T-helper 2 cell treated with Interferon-gamma antibody and Interleukin-4, amounts not matched to agents 5 μg/mL and 100 μg/mL, for 36 hours (primary cell): ENCODE data around the gene HES5.
A peak's percentile ranks its signal among the peaks of the same experiment; 100 is the strongest.
"Not testable (repeated sequence)": the region's sequence is repeated elsewhere in the genome, so short reads cannot be mapped to it uniquely, and the experiment has no call there.

Source experiments
- DNase-seq: peaks from one replicate; pipeline ENCODE4 v3.0.0; 2021; ENCODE audit warnings: low spot score
- H3K27ac Mint-ChIP-seq: one replicate; pipeline ENCODE4 v1.8.0; 2021; ENCODE audit warnings: mild to moderate bottlenecking, mixed read lengths
- H3K27me3 Mint-ChIP-seq: one replicate; pipeline ENCODE4 v1.8.0; 2021; ENCODE audit warnings: low read depth, mixed read lengths
- H3K36me3 Mint-ChIP-seq: one replicate; pipeline ENCODE4 v1.8.0; 2021; ENCODE audit warnings: low read depth, mixed read lengths
- H3K4me1 Mint-ChIP-seq: one replicate; pipeline ENCODE4 v1.8.0; 2021; ENCODE audit warnings: low read depth, mixed read lengths
- H3K4me3 Mint-ChIP-seq: one replicate; pipeline ENCODE4 v1.8.0; 2022; ENCODE audit warnings: mild to moderate bottlenecking, moderate library complexity, mixed read lengths
- H3K9me3 Mint-ChIP-seq: one replicate; pipeline ENCODE4 v1.8.0; 2021; ENCODE audit warnings: mixed read lengths

The HES5 gene, protein sequence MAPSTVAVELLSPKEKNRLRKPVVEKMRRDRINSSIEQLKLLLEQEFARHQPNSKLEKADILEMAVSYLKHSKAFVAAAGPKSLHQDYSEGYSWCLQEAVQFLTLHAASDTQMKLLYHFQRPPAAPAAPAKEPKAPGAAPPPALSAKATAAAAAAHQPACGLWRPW

GRCh38 chr1:2529784-2530512, at the start of gene HES5:
HES5 (minus strand) TSS chr1:2530263; CDS start chr1:2530164, 99 bp downstream.
- no peak for DNase-seq
- Mint-ChIP-seq H3K9me3 (no peaks in the 10 kb centered on the region), H3K4me1 (peaks cover 6% of the 10 kb centered on the region), H3K36me3 (peaks cover 5% of the 10 kb centered on the region), H3K4me3 (peak within 1 kb of the TSS; percentile 54), H3K27me3 (peaks cover 31% of the 10 kb centered on the region), H3K27ac (no peak within 1 kb of the TSS)

DNA sequence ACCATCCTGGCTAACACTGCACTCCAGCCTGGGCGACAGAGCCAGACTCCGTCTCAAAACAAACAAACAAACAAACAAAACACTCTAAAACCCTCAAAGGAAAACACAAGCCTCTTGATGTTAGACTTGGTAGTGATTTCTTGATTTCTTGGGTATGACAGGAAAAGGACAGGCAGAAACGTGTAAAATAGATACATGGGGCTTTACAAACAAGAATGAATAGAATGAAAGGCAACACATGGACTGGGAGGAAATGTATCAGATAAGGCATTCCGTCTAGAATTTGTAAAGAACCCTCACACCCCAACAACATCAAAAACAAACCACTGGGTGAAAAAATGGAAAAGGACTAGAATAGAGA, 48.7 kb upstream of the HES5 start:
- Mint-ChIP-seq H3K9me3 (peaks cover 6% of the 10 kb centered on the region), H3K36me3 (peaks cover 12% of the 10 kb centered on the region), H3K27ac (peak overlapping the region; percentile 95), H3K4me1 (peaks cover 43% of the 10 kb centered on the region), H3K4me3 (peak overlapping the region; percentile 57), H3K27me3 (no peaks in the 10 kb centered on the region)
- no peak for DNase-seq

DNA sequence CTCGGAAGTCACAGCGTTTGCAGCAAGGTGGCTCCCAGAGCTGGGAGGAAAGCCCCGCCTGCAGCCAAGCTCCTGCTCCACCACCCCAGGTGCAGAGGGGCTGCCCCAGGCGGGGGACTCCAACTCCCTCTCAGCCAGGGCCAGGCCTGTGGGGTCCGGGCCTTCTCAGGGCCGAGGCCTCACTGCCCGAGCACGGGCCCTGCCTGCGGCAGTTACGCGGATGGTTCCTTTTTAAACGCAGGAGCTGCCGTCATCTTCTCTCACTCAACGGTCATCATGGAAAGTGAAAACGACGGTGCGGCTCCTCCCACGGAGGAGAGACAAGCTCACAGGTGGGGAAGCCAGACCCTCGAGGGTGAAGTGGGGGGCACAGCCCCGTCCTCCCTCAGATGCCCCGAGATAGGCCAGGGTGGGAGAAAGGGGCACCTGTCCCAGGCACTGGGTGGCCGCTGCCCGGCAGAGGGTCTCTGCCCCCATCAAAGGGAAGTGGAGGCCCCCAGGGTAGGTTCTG, 47.6 kb upstream of the HES5 start:
- not testable (repeated sequence) for DNase-seq, H3K27me3 Mint-ChIP-seq
- Mint-ChIP-seq H3K36me3 (peaks cover 19% of the 10 kb centered on the region), H3K9me3 (peaks cover 17% of the 10 kb centered on the region), H3K4me1 (peaks cover 40% of the 10 kb centered on the region), H3K4me3 (peak overlapping the region; percentile 57), H3K27ac (peak overlapping the region; percentile 95)

- peak overlapping the region; percentile 62 for H3K27ac Mint-ChIP-seq
- no peak overlapping the region for H3K4me3 Mint-ChIP-seq
- H3K9me3 Mint-ChIP-seq = peaks cover 22% of the 10 kb centered on the region
These were observed 46.0 kb upstream of the HES5 start for GRCh38 chr1:2575801-2576663.

GRCh38 chr1:2574350-2574749, 44.3 kb upstream of the HES5 start:
- DNase-seq = no peak
- H3K4me1 Mint-ChIP-seq = peaks cover 21% of the 10 kb centered on the region
- H3K27me3 Mint-ChIP-seq = no peaks in the 10 kb centered on the region
- H3K36me3 Mint-ChIP-seq = peaks cover 17% of the 10 kb centered on the region
- H3K9me3 Mint-ChIP-seq = peaks cover 25% of the 10 kb centered on the region
- no peak overlapping the region for H3K27ac Mint-ChIP-seq
- no peak overlapping the region for H3K4me3 Mint-ChIP-seq

More at GRCh38 chr1:2575801-2576663, 46.0 kb upstream of the HES5 start:
- Mint-ChIP-seq H3K27me3 (no peaks in the 10 kb centered on the region), H3K4me1 (peaks cover 31% of the 10 kb centered on the region), H3K36me3 (peaks cover 16% of the 10 kb centered on the region)
- no peak for DNase-seq

GRCh38 chr1:2573250-2573920, 43.3 kb upstream of the HES5 start:
- peaks cover 14% of the 10 kb centered on the region for H3K4me1 Mint-ChIP-seq
- H3K27ac Mint-ChIP-seq = no peak overlapping the region
- no peaks in the 10 kb centered on the region for H3K27me3 Mint-ChIP-seq
- DNase-seq = no peak
- H3K36me3 Mint-ChIP-seq = peaks cover 14% of the 10 kb centered on the region
- H3K4me3 Mint-ChIP-seq = no peak overlapping the region
- H3K9me3 Mint-ChIP-seq = peaks cover 25% of the 10 kb centered on the region

GRCh38 chr1:2571348-2571747, 41.3 kb upstream of the HES5 start:
- DNase-seq = no peak
- Mint-ChIP-seq H3K36me3 (peaks cover 14% of the 10 kb centered on the region), H3K27ac (no peak overlapping the region), H3K27me3 (no peaks in the 10 kb centered on the region), H3K9me3 (peaks cover 25% of the 10 kb centered on the region), H3K4me3 (no peak overlapping the region), H3K4me1 (peaks cover 5% of the 10 kb centered on the region)

- Mint-ChIP-seq H3K27me3 (no peaks in the 10 kb centered on the region), H3K9me3 (peaks cover 25% of the 10 kb centered on the region), H3K4me3 (no peak overlapping the region), H3K27ac (no peak overlapping the region), H3K4me1 (peaks cover 5% of the 10 kb centered on the region), H3K36me3 (peaks cover 14% of the 10 kb centered on the region)
- DNase-seq = no peak
These were observed 40.3 kb upstream of the HES5 start for GRCh38 chr1:2570332-2570731.

DNA sequence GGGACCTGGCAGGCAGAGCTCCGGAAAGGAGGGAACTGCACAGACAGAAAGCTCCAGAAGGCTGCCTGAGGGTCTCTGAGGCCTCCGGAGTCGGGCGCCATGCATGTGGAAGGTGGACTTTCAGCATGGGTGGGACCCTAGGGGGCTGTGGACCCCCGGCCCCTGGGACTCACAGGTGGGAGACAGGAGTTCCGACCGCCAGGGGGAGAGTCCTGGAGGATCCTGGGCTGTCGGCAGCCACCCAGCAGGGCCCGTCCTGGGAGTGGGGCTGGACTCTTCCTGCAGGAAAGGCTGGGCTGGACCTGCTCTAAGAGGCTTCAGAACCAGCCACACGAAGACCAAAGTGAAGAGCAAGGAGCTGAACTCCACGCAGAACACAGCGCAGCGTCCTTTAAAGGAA, 39.6 kb upstream of the HES5 start:
- H3K27ac Mint-ChIP-seq, H3K4me3 Mint-ChIP-seq, DNase-seq, H3K27me3 Mint-ChIP-seq, H3K4me1 Mint-ChIP-seq: not testable (repeated sequence)
- H3K9me3 Mint-ChIP-seq = peaks cover 25% of the 10 kb centered on the region
- H3K36me3 Mint-ChIP-seq = peaks cover 14% of the 10 kb centered on the region

DNA sequence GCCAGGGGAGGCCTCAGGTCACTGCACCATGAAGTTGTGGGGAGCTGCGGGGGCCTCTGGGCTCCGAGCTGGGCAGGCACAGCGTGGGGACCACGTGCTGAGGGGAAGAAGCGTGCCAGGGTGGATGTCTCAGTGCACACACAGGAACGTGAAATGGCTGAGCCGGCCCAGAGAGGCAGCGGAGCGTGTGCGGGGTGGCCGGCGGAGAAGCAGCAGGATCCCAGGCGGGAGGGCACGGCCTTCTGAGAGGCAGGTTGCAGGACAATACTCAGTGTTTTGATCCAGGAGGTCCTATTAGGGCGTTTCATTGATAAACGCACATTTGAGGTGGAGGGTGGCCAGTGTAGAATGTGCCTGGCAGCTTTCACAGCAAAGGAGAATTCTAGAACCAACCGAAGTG, 39.0 kb upstream of the HES5 start:
- Mint-ChIP-seq H3K36me3 (peaks cover 12% of the 10 kb centered on the region), H3K27ac (no peak overlapping the region), H3K4me3 (no peak overlapping the region), H3K9me3 (peaks cover 22% of the 10 kb centered on the region), H3K4me1 (peaks cover 4% of the 10 kb centered on the region), H3K27me3 (no peaks in the 10 kb centered on the region)
- no peak for DNase-seq

DNA sequence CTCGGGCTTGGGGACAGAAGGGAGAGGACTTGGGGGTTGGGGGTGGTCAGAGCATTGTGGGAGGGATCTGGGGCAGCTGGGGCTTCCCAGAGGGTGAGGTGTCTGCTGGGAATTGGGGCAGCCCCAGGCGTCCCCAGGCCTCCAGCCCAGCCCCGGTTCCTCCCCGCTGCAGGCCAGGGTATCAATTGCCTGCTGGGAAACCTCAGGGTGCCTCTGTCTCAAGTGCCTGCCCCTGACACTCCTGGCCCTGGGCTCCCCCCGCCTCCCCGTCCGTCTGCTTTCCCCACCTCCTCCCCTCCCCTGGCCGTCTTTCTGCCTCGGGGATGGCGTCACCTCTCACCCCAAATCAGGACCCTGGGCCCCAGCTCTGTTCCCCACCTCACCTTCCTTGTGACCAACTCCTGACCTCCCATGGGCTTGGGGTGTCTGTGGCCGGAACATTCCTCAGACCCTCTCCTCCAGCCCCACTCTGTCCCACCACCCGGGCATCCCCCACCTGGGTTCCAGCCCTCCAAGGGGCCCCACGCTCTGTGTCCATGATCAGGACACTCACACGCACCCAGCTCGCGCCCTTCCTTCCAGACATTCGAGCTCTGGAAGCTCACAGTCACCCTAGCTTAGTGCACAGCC, 38.2 kb upstream of the HES5 start:
- DNase-seq, H3K27me3 Mint-ChIP-seq, H3K4me1 Mint-ChIP-seq, H3K27ac Mint-ChIP-seq, H3K4me3 Mint-ChIP-seq, H3K36me3 Mint-ChIP-seq: not testable (repeated sequence)
- H3K9me3 Mint-ChIP-seq = peaks cover 15% of the 10 kb centered on the region

GRCh38 chr1:2567083-2567679, 37.1 kb upstream of the HES5 start:
- Mint-ChIP-seq H3K4me3 (no peak overlapping the region), H3K36me3 (peaks cover 1% of the 10 kb centered on the region), H3K27ac (no peak overlapping the region), H3K4me1 (no peaks in the 10 kb centered on the region), H3K27me3 (no peaks in the 10 kb centered on the region), H3K9me3 (peaks cover 5% of the 10 kb centered on the region)
- DNase-seq = no peak
